K562 (cell line): Measurements from ENCODE around the gene SIDT2. TPM values are rescaled to one million over a fixed set of nuclear protein-coding genes. Genes with fewer than 3 reads are reported as not detected.

Source experiments
- ATAC-seq: fragments of 200-7000 bp; cut with Tn5 transposase; 3 replicates; pipeline ENCODE4 v1.9.1; 2020; ENCODE audit warnings: moderate library complexity
- BruUV-seq: library from RNA; stranded (reverse); fragments of 400-500 nt; replicated peaks from 2 replicates; lab custom pipeline; 2021; lab: Mats Ljungman, UMichigan
- CTCF ChIA-PET: fragments of 300-600 bp; formaldehyde crosslinking; extraction: SDS; loops from one replicate; lab custom pipeline; 2021; ENCODE audit warnings: low intra/inter-chr PET ratio; lab: Yijun Ruan, JAX
- POLR2A ChIA-PET: fragments of 300-600, 350-650 bp; sonication (Branson Sonifier 250); formaldehyde crosslinking; extraction: SDS; loops from one replicate; lab custom pipeline; 2021; ENCODE audit warnings: antibody characterized with exemption, inconsistent platforms; lab: Yijun Ruan, JAX
- DNase-seq, 4 experiments: peaks; one replicate each; pipeline versions ENCODE4 v3.0.0 to v3.0.0-alpha.2; 2011 to 2018; ENCODE audit warnings: low spot score in 3 of 4, mixed read lengths in 3 of 4; ENCODE audit errors: extremely low read depth in 1 of 4
- FAIRE-seq: peaks from 2 replicates; lab custom pipeline; 2011; peaks lifted over from hg19 to GRCh38; lab: Jason Lieb, UNC
- H2AFZ ChIP-seq: 2 replicates; pipeline ENCODE4 v1.6.0; 2011; ENCODE audit warnings: low read depth, low read length, control low read depth, inconsistent platforms
- H3K27ac ChIP-seq: fragments of 200-600 bp; 3 replicates; pipeline ENCODE4 v1.8.0; 2011; ENCODE audit warnings: low read depth, mild to moderate bottlenecking, control low read depth, inconsistent platforms, low read length, moderate library complexity, mixed read lengths; ENCODE audit errors: extremely low read depth
- H3K27me3 ChIP-seq, 2 experiments: fragments of 300-600 bp in 1 of 2; 2 replicates in 1 of 2; 3 replicates in 1 of 2; pipeline versions ENCODE4 v1.6.0 to v1.8.0; 2011; ENCODE audit warnings: inconsistent platforms in 2 of 2, low read length in 2 of 2, mild to moderate bottlenecking in 1 of 2, mixed read lengths in 1 of 2, moderate library complexity in 1 of 2; ENCODE audit not compliant: control insufficient read depth in 2 of 2, insufficient read depth in 2 of 2
- H3K36me3 ChIP-seq: fragments of 300-600 bp; 3 replicates; pipeline ENCODE4 v1.8.0; 2011; ENCODE audit warnings: mild to moderate bottlenecking, low read length, inconsistent platforms; ENCODE audit not compliant: control insufficient read depth, insufficient read depth
- H3K4me1 ChIP-seq, 2 experiments: fragments of 200-600 bp in 1 of 2; replicated peaks in 1 of 2; 2 replicates in 1 of 2; 3 replicates in 1 of 2; pipeline versions ENCODE4 v1.5.1 to v1.8.0; 2011; ENCODE audit warnings: inconsistent platforms in 2 of 2, low read length in 2 of 2, mild to moderate bottlenecking in 1 of 2, mixed read lengths in 1 of 2, moderate library complexity in 1 of 2; ENCODE audit not compliant: control insufficient read depth in 2 of 2, insufficient read depth in 2 of 2
- H3K4me2 ChIP-seq: 2 replicates; pipeline ENCODE4 v1.6.1; 2011; ENCODE audit warnings: low read length, control low read depth, inconsistent platforms, mixed read lengths; ENCODE audit not compliant: insufficient read depth
- H3K4me3 ChIP-seq: fragments of 200-600 bp; sonication (generic), shearing (Covaris generic); 2 replicates; pipeline ENCODE4 v1.5.1; 2016; ENCODE audit warnings: control low read depth, inconsistent platforms
- H3K79me2 ChIP-seq: fragments of 200-600 bp; 3 replicates; pipeline ENCODE4 v1.8.0; 2011; ENCODE audit warnings: low read length, inconsistent platforms; ENCODE audit not compliant: control insufficient read depth, insufficient read depth
- H3K9ac ChIP-seq, 2 experiments: 2 replicates each; pipeline versions ENCODE4 v1.6.0 to v1.6.1; 2011; ENCODE audit warnings: low read depth in 2 of 2, low read length in 2 of 2, control low read depth in 1 of 2, inconsistent platforms in 1 of 2, mild to moderate bottlenecking in 1 of 2, mixed read lengths in 1 of 2; ENCODE audit not compliant: insufficient read depth in 1 of 2
- H3K9me1 ChIP-seq: one replicate; pipeline ENCODE4 v1.6.0; 2011; ENCODE audit warnings: inconsistent platforms, mild to moderate bottlenecking, low read length, moderate library complexity; ENCODE audit not compliant: control insufficient read depth, insufficient read depth
- H3K9me3 ChIP-seq: replicated peaks from 2 replicates; pipeline ENCODE4 v1.5.1; 2011; ENCODE audit warnings: low read depth, low read length, inconsistent platforms; ENCODE audit not compliant: control insufficient read depth, insufficient read depth
- H4K20me1 ChIP-seq: replicated peaks from 2 replicates; pipeline ENCODE4 v1.6.1; 2011; ENCODE audit warnings: low read length, inconsistent platforms, mixed read lengths; ENCODE audit not compliant: control insufficient read depth, insufficient read depth
- BCOR ChIP-seq: fragments of 450-650 bp; IDR thresholded peaks from 2 replicates; pipeline ENCODE4 v1.6.1; 2016
- KDM1A ChIP-seq, 2 experiments: fragments of 450-650 bp; IDR thresholded peaks; 2 replicates each; pipeline ENCODE4 v1.6.1; 2016; ENCODE audit warnings: mild to moderate bottlenecking in 2 of 2
- LARP7 ChIP-seq: fragments of 450-650 bp; IDR thresholded peaks from 2 replicates; pipeline ENCODE4 v1.6.1; 2016
- RBM25 ChIP-seq: fragments of 200-400 bp; formaldehyde crosslinking; IDR thresholded peaks from 2 replicates; pipeline ENCODE4 v1.6.1; 2018; ENCODE audit warnings: low read length, low read depth, moderate library complexity; ENCODE audit not compliant: severe bottlenecking
- RUNX1 ChIP-seq: sonication (generic); IDR thresholded peaks from 2 replicates; pipeline ENCODE4 v1.6.1; 2016; ENCODE audit warnings: antibody characterized with exemption, low read depth
- SUPT5H ChIP-seq: fragments of 450-650 bp; IDR thresholded peaks from 2 replicates; pipeline ENCODE4 v1.6.1; 2016
- ZNF12 ChIP-seq: sonication (generic); formaldehyde crosslinking; IDR thresholded peaks from 2 replicates; pipeline ENCODE4 v1.4.0; 2020; ENCODE audit warnings: mild to moderate bottlenecking, missing genetic modification reagents
- ZNF224 ChIP-seq: sonication (generic); formaldehyde crosslinking; IDR thresholded peaks from 2 replicates; pipeline ENCODE4 v1.8.0; 2022; ENCODE audit warnings: mild to moderate bottlenecking, missing genetic modification reagents
- WGBS: fragments of 100-300 bp; shearing (Covaris generic); methylation state at CpG from one replicate; pipeline ENCODE4 v1.1.6; 2016; ENCODE audit warnings: low coverage, mixed read lengths; ENCODE audit not compliant: insufficient coverage; ENCODE audit errors: missing lambda C conversion rate; 5-methylcytosine and 5-hydroxymethylcytosine counted together
- in situ Hi-C: fragments of 300-500 bp; cut with MboI; formaldehyde crosslinking; loops from 4 replicates; pipeline ENCODE4 v1.15.0; 2018; ENCODE audit warnings: inconsistent platforms, mixed read lengths
- intact Hi-C: fragments of 100-400 bp; cut with micrococcal nuclease; formaldehyde crosslinking; loops from 2 replicates; pipeline ENCODE4 v1.14.2; 2022
- polyA plus RNA-seq, 8 experiments: library from polyadenylated mRNA; depleted of rRNA in 4 of 8; stranded (reverse) in 5 of 8; unstranded in 3 of 8; fragments of >200 nt; fragmentation: Nextera tagmentation in 2 of 8; fragmentation: Illumina TruSeq in 1 of 8; extraction: Ambion mirVana in 2 of 8; extraction: Trizol in 1 of 8; gene quantifications; 2 replicates each; pipeline versions ENCODE4 v1.2.1 to v1.2.3, GENCODE V29; 2011 to 2014; ENCODE audit warnings: inconsistent platforms in 1 of 8, missing spikeins in 1 of 8
- total RNA-seq, 7 experiments: library from RNA; depleted of rRNA in 6 of 7; stranded (reverse); fragments of >200 nt in 6 of 7; fragmentation: Illumina TruSeq in 2 of 7; extraction: Trizol in 2 of 7; gene quantifications; 2 replicates each; pipeline versions ENCODE4 v1.2.1 to v1.2.3, GENCODE V29; 2011 to 2021; ENCODE audit warnings: low replicate concordance in 1 of 7

The SIDT2 gene
- total and polyA plus RNA-seq, 9 of the 15 experiments (the other 6 are each of a cell fraction or from before 2014, with no cell fraction given) = 2.4 to 20.2 (median 6.5) TPM

DNA sequence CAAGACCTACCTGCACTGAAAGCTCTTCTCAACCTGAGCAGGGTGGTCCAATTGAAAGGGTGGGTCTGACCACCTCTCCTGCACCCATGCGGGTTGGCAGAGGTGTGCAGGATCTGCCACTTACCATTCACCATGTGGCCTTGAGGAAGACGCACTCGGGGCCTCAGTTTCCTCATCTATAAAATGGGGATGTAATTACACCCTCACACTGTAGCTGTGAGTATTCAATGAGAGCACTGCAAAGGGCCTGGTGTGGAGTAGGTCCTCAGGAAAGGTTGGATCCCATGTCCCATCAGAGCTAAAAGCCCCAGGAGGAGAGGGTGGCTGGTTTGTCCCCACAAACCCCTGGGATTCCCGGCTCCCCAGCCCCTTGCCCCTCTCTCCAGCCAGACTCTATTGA lies 20.1 kb downstream of the SIDT2 start:
- TF ChIP-seq ZNF12 (no peak), RBM25 (peak; percentile 83), LARP7 (no peak), SUPT5H (no peak), RUNX1 (no peak), KDM1A (IDR thresholded peaks at IDR 0.05) (peak in 1 of 2 experiments; percentile 39; a peak in 2 of 4 replicates), BCOR (peak; percentile 74; the same call in 1 of the 2 replicates), ZNF224 (CRISPR knock-in tag) (no peak)
- Histone ChIP-seq H3K9me1 (no peaks in the 10 kb centered on the region), H3K4me2 (no peak overlapping the region), H3K9me3 (no peaks in the 10 kb centered on the region), H3K36me3 (peaks cover 6% of the 10 kb centered on the region; the same call in 2 of the 3 replicates), H3K27me3 (no peaks in the 10 kb centered on the region), H3K79me2 (no peaks in the 10 kb centered on the region), H4K20me1 (no peaks in the 10 kb centered on the region; the same call in none of the 2 replicates), H3K27ac (no peak overlapping the region), H3K9ac (no peak overlapping the region; a peak in 1 of 4 replicates), H3K4me1 (peaks cover 0 to 30% of the 10 kb centered on the region in 2 experiments; a peak in 3 of 5 replicates), H2AFZ (no peak overlapping the region), H3K4me3 (no peak overlapping the region)
- in situ Hi-C loops (no loop called here), intact Hi-C loops (no loop called here)
- no TSS peak for BruUV-seq
- ATAC-seq = no peak
- DNase-seq = no peak
- WGBS = 50% methylated on average over 3 of the region's 4 CpGs
- CTCF ChIA-PET = no interaction called here
- no peak for FAIRE-seq
- POLR2A ChIA-PET = interaction anchor here (0.7 to 1.2 kb wide), 2 partner anchors 22 to 355 kb away, joined by 3 read pairs; no protein-coding TSS in a partner anchor
